GM15510 (cell line): ENCODE measurements around the gene CTNND2.

ENCODE experiments used
- POLR2A ChIP-seq: IDR thresholded peaks from 3 replicates; pipeline ENCODE4 v1.6.1; 2011; ENCODE audit warnings: borderline replicate concordance; ENCODE audit not compliant: insufficient read length; ENCODE audit errors: extremely low read depth

Gene CTNND2

DNA sequence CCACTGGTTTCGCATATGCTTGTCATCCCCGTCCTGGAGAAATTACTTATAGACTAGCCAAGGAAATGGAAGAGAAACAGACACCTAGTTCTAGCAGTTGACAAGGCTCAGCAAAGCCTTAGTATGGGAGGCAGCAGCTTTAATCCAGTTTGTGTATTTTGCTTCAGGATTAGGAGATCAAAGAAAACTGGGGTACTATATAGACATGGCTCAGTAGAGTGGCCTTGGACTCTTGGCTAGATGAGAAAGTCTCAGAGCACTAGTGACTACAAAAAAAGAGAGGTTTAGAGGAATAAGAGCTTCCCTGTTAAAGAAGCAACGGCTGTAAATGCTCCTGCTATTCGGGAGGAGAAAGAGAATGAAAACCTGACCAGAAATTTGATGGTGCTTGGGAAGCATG lies 349.1 kb downstream of the CTNND2 start:
- TF ChIP-seq POLR2A: no peak

DNA sequence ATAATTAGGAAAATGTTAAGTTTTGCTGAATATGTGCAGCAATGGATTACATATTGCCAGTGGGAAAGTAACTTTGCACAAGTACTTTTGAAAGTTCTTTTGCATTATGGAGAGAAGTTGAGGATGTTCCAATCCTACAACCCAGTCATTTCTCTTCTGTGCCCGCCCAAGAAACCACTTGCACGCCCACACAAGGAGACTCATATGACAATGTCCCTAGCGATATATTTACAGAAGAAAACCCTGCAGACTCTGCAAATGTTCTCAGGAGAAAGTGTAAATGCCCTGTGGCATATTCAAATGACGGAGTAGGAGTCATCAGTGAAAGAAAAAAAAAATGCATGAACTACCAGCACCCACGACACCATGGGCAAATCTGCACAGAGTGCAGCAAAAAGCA lies 356.5 kb downstream of the CTNND2 start:
- TF ChIP-seq POLR2A: no peak

DNA sequence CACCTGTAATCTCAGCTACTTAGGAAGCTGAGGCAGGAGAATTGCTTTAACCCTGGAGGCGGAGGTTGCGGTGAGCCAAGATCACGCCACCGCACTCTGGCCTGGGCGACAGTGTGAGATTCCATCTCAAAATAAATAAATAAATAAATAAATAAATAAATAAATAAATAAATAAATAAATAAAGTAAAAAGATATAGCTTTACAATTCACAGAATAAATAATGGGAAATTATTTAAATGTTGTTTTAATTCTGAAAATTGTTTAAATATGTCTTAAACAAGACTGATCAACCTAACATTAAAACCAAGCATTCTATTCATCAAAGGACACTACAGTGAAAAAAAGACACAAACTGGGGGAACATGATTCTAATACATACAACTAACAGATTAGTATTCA lies 357.1 kb downstream of the CTNND2 start:
- no peak for TF ChIP-seq POLR2A

DNA sequence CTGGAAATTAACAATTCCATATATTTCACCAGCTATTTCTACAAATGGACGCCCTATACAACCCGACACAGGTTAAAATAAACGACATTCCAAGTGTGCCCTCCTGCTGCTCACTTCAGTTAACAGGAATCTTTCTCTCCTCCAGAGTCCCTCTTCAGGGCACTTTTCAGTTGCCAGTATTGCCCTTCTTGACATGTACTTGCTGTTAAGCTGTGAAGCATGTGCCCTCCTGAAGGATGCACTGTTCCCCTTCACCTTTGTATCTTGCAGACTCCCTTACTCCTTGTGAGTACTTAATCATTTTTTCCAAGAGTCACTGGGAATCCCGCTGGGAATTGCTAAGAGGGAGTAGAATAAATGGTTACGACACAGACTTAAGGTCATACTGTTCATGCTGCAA lies 364.1 kb downstream of the CTNND2 start:
- TF ChIP-seq POLR2A: no peak

DNA sequence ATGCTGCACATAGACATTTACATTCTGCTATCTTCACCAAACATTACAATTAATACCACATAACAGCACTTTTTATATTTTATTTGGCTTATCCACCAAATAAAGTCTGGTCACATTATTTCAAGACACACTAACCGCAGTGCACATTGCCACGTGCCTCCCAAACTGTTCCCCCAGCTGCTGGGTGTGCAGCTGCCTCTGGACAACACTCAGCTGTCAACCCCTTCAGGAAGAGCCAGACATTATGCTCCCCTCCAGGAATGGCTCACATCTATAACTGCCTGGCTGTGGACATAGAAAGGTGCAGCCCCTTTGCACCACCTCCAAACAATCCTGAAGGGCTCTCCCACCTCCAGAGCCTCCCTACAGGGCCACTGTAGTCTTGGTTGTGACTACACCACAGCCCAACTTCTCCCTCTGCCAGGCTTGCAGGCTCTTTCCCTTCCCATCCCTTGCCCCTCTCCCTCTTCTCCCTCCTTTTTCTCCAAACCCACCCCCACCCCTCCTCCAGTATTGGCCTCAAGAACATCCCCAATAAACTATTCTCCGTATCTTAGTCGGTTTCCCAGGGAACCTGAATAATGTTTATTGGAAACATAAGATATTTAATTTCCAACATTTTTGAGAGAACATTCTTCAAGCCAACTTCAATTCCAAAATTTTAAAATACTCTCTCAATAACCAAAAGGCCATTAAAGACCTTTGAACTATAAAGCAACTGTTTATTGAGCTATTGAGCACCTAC lies 372.3 kb downstream of the CTNND2 start:
- TF ChIP-seq POLR2A: no peak

DNA sequence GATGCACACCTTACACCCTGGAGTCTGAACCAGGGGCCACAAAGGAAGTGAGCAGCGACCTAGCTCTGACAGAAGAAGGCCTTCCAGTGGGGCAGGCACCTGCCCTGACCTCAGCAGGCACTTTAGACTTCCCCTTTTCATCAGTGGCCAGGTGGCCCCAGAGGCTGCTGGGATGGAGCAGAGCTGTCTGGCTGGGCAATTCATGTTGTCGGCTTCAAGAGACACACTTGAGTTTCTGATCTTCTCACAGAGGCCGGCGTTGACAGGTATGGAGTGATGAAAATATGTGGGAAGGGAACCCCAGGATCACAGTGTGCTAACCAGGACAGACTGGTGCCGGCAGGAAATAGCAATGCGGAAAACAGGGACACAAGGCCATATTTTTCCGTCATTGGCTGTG lies 375.5 kb downstream of the CTNND2 start:
- no peak for TF ChIP-seq POLR2A

DNA sequence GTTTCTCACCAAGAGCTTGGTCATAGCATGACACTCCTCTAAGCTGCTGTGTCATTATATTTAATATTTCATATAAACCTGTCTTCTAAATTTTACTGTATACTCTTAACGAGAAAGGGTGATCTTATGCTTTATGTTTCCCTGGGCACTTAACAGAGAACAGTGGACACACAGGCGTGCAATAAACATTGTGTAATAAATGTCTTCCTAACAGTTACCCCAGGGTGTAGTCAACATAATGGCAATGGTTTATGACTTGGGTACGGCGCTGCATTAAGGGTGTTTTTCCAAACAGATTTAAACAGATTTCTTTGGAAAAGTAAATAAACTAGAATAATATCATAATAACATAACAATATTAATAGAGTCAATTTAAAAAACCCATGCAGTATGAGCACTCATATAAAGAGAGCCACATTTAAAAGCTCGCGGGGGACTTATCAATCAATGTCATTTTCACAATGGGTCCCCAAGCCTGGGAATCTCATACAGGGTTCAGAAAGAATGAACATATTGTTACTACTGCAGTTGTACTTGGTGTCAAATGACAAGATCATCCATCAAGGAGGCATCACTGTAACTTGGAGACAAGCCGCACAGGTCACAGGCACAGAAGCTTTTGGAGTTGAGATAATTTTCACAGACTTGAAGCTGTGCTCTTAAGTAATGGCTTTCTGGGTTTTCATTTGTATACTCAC lies 376.4 kb downstream of the CTNND2 start:
- no peak for TF ChIP-seq POLR2A

DNA sequence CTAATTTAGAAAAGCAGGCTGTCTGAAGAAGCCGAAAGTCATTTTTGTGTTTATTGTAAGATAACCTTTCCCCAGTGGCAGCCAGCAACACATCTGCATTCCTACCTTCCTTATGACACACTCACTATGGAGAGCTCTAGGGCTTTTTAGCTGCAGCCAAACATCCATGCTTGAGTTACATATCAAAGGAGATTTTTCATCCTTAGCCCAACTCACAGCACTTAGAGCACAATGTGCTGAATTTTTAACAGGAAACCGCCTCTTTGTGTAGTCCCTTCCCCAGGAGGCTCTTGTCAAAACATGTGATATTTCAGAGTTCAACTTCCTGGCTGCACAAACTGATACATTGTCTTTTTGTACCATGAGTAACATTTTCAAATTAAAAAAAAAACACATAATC lies 379.2 kb downstream of the CTNND2 start:
- no peak for TF ChIP-seq POLR2A

DNA sequence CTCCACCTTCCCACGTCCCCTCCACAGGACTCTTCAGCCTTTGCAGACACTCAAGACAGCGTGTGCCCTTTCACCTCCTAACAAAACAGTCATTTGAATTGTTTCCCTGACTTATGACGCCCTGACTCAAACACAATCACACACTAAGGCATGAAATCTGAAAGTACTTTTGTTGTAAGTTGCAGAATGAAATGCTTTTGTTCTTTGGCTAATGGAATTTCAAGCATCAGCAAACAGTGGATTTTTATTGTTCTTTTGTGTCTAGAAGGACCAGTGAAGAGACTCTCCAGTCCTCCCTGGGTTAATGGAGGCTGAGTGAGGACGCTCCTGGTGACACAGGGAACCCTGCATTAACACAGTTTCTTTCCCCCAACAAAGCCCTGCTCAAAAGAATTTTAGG lies 380.1 kb downstream of the CTNND2 start:
- TF ChIP-seq POLR2A: no peak

DNA sequence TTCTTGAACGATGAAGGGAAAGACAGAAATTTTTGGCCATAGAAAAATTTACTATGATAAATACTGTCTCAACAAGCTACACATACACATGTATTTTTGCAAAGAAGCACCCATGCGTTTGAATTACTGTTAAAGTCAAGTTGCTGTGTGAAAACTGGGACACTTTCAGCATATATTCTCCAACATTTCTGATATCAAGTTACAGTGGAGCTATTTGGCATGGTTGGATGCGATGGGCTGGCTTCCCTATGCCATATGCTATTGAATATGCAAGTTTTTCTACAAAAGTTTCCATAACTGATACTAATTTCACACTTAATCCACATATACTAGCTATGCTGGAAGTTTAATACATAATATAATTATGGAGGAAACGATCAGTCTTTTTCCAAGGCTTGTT lies 381.4 kb downstream of the CTNND2 start:
- no peak for TF ChIP-seq POLR2A

DNA sequence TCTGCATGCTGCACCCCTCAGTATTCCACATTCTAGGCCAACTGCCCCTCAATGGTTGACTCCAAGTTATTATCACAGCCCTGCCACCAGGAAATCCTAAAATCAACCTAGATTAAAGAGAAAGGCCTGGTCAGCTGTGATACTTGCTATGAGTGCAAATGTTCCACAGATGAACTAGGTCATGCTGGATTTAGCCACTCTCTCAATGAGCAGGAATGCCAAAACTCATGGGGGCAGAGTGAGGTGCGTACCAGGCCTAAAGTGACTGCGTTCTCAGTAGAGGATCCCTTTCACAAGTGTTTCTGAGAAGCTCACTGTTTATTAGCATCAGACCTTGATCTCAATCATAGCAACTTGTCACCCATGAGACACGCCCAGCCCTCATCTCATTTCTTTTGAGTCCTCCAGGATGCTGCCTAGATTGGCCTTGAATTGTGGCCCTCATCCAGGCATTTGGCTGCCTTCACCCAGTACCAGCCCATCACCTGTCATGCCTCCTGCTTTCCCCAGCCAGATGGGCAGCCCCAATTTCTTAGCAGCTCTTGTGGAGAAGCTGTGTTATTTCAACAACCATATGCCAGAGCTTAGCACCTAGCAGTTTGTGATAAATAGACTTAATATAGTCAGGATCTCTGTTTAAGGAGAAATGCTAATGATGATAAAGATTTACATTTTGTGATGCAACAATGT lies 383.9 kb downstream of the CTNND2 start:
- no peak for TF ChIP-seq POLR2A

DNA sequence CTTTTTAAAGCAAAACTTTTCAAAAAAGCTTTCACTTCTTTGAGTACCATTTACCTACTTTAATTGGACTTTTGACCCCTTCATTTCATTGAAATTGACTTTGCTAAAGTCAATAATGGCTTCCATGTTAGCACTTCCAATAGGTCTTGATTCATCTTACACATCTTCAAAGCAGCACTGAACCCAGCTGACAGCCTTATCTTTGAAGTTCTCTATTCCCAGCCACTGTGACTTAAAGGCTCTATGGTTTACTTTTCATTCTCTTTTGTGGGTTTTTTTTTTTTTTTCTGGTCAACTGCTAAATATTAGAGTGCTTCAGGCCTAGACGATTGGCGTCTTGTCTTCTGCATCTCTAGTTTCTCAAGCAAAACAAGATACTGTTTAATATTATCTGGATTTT lies 385.0 kb downstream of the CTNND2 start:
- no peak for TF ChIP-seq POLR2A

DNA sequence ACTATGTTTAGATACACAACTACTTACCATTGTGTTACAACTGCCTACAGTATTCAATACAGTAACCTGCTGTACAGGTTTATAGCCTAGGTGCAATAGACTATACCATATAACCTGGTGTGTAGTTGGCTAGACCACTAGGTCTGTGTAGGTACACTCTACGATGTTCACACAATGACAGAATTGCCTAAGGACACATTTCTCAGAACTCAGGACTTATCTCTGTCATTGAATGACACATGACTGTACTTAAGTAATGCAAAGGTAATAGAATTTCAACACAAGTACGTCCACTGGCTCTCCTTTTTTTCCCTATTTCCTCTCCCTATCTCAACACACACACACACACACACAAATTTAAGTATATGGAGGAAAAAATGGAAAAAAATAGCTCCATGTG lies 385.6 kb downstream of the CTNND2 start:
- TF ChIP-seq POLR2A: no peak

DNA sequence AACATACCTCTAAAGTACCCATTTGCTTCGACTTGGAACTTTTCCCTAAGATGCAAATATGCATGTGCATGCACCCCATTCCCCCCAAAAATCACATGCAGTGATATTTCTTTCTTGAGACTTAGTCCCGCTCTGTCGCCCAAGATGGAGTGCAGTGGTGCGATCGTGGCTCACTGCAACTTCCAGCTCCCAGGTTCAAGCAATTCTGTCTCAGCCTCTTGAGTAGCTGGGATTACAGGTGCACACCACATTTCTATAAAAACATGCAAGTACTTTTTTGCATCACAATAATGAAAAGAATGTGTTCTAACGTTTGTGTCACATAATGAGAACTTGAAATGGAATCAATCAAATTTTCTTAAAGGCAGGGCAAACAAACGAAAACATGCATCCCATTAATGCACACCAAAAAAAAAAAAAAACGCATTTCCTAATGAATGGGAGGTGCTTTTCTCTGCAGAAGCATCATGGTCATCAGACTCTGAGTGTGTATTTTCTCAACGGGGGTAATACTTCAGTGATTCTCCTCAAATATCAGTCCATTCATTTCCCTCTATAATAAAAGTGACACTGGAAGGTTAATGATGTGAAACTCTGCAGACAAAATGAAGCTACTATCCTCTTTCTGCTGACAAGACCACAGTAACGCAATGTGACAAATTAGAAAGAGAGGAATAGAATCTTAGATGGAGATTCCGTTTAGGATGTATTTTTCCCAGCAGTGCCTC lies 389.4 kb downstream of the CTNND2 start:
- TF ChIP-seq POLR2A: no peak

DNA sequence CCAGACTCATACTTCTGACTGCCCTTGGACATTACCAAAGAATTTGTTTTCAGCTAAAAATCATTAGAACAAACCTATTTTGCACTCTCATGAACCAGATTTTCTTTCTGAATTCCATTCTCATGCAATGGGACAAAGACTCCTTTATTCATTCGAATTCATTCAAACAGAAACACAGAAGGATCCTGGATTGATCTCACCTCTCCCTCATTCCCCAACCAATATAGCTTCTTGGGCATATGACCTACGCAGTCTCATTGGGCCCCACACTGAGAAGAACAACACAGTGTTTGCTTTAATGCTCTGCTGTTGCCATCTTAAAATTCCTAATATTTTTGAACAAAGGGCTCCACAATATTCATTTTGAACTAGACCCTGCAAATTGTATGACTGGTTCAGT lies 392.4 kb downstream of the CTNND2 start:
- no peak for TF ChIP-seq POLR2A
